A673 (cell line): ENCODE measurements around the gene PPP2R5C. TPM values are rescaled to one million over a fixed set of nuclear protein-coding genes. Genes with fewer than 3 reads are reported as not detected.

Experiments
- BruUV-seq: library from RNA; stranded (reverse); fragments of 400-500 nt; replicated peaks from 2 replicates; lab custom pipeline; 2021; lab: Mats Ljungman, UMichigan
- CTCF ChIA-PET: fragments of 300-600 bp; sonication (Branson Sonifier 250); formaldehyde crosslinking; loops from one replicate; lab custom pipeline; 2022; ENCODE audit warnings: antibody characterized with exemption; lab: Charles Lee
- POLR2A ChIA-PET: fragments of 300-600 bp; sonication (Branson Sonifier 250); formaldehyde crosslinking; loops from one replicate; lab custom pipeline; 2022; ENCODE audit warnings: antibody characterized with exemption; ENCODE audit not compliant: low non-redundant PET; lab: Charles Lee
- DNase-seq: peaks from one replicate; pipeline ENCODE4 v3.0.0-alpha.2; 2015; ENCODE audit warnings: low spot score
- H3K27ac ChIP-seq: fragments of 200-600 bp; sonication (generic); 2 replicates; pipeline ENCODE4 v1.5.1; 2016; ENCODE audit warnings: mixed run types, low read depth, mild to moderate bottlenecking, mixed read lengths, antibody characterized with exemption, low read length; ENCODE audit not compliant: poor library complexity, severe bottlenecking
- H3K27me3 ChIP-seq: fragments of 200-600 bp; sonication (generic); replicated peaks from 2 replicates; pipeline ENCODE4 v1.6.1; 2017; ENCODE audit warnings: mixed run types, low read depth, mild to moderate bottlenecking, mixed read lengths, antibody characterized with exemption, low read length; ENCODE audit not compliant: insufficient read depth, poor library complexity
- H3K36me3 ChIP-seq: fragments of 200-600 bp; sonication (generic); 2 replicates; pipeline ENCODE4 v1.6.1; 2016; ENCODE audit warnings: mixed run types, mild to moderate bottlenecking, mixed read lengths, antibody characterized with exemption, low read length; ENCODE audit not compliant: insufficient read depth, poor library complexity, severe bottlenecking
- H3K4me1 ChIP-seq: fragments of 200-600 bp; sonication (generic); 2 replicates; pipeline ENCODE4 v1.6.1; 2017; ENCODE audit warnings: mixed run types, mild to moderate bottlenecking, mixed read lengths, antibody characterized with exemption, low read length; ENCODE audit not compliant: insufficient read depth, poor library complexity, severe bottlenecking
- H3K4me3 ChIP-seq: fragments of 200-600 bp; sonication (generic); 2 replicates; pipeline ENCODE4 v1.5.1; 2016; ENCODE audit warnings: low read depth, mixed run types, mild to moderate bottlenecking, mixed read lengths, low read length; ENCODE audit not compliant: poor library complexity, severe bottlenecking
- H3K9me3 ChIP-seq: fragments of 200-600 bp; sonication (generic); 2 replicates; pipeline ENCODE4 v1.6.1; 2016; ENCODE audit warnings: mixed run types, low read depth, mild to moderate bottlenecking, mixed read lengths, antibody characterized with exemption, low read length; ENCODE audit not compliant: poor library complexity, severe bottlenecking
- CTCF ChIP-seq: fragments of 300-800, 200-600 bp; sonication (generic); conservative IDR thresholded peaks from 2 replicates; pipeline ENCODE4 v1.5.1; 2017; ENCODE audit warnings: low read depth, mild to moderate bottlenecking, antibody characterized with exemption, low read length, moderate library complexity, mixed read lengths
- EZH2 ChIP-seq: fragments of 200-600 bp; sonication (generic); IDR thresholded peaks from 2 replicates; pipeline ENCODE4 v1.6.1; 2017; ENCODE audit warnings: borderline replicate concordance, low read depth, mild to moderate bottlenecking, mixed read lengths, antibody characterized with exemption, low read length; ENCODE audit not compliant: poor library complexity, severe bottlenecking
- intact Hi-C: fragments of 100-400 bp; cut with micrococcal nuclease; formaldehyde crosslinking; loops from one replicate; pipeline ENCODE4 v1.10.0; 2022; ENCODE audit not compliant: unreplicated experiment
- total RNA-seq: library from RNA; stranded (reverse); gene quantifications from 2 replicates; pipeline ENCODE4 v1.2.3, GENCODE V29; 2021

Gene PPP2R5C
- total RNA-seq, 1 experiment from 2014 or later: 113 TPM

DNA sequence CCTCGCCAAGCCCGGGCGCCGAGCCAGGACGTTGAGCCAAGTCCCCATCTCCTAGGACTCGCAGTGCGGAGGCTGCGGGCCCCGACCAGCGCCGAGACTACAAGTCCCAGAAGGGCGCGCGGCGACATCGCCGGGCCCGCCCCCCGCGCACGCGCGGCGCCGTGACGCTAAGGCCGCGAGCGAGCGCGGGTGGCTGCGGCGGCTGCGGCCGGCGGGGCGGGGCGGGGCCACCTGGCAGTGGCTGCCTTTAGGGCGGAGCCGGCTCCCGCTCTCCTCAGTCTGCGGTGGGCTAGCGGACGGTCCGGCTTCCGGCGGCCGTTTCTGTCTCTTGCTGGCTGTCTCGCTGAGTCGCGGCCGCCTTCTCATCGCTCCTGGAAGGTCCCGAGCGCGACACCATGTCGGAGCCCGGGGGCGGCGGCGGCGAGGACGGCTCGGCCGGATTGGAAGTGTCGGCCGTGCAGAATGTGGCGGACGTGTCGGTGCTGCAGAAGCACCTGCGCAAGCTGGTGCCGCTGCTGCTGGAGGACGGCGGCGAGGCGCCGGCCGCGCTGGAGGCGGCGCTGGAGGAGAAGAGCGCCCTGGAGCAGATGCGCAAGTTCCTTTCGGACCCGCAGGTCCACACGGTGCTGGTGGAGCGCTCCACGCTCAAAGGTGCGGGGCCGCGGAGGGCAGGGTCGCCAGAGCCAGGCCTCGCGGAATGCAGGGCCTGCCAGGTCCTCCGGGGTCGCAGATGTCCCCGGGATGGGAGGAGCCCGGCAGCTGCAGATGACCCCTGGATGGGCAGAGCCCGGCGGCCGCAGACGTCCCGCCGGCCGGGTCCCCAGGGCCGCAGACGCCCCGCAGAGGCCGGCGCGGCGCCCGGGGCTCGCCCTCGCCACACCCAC lies 203.0 kb downstream of the PPP2R5C start, which contains the start of gene DYNC1H1:
DYNC1H1 (plus strand) TSS at position 277 of the 884 bp plus-strand sequence; CDS start at position 396, 119 bp downstream.
- ChIA-PET POLR2A (no interaction called here), CTCF (no interaction called here)
- TF ChIP-seq CTCF (no peak), EZH2 (no peak)
- Histone ChIP-seq H3K36me3 (peaks cover 17% of the 10 kb centered on the region), H3K4me1 (peaks cover 50% of the 10 kb centered on the region), H3K27ac (peak within 1 kb of the TSS; percentile 94), H3K4me3 (peak within 1 kb of the TSS; percentile 96), H3K27me3 (no peaks in the 10 kb centered on the region), H3K9me3 (no peaks in the 10 kb centered on the region)
- BruUV-seq: no TSS peak
- DNase-seq: peak; percentile 97
- intact Hi-C loops: loop anchor here (2.0 to 5.0 kb wide), 4 partner anchors 98 to 257 kb away; partner anchors contain the start of gene HSP90AA1

DNA sequence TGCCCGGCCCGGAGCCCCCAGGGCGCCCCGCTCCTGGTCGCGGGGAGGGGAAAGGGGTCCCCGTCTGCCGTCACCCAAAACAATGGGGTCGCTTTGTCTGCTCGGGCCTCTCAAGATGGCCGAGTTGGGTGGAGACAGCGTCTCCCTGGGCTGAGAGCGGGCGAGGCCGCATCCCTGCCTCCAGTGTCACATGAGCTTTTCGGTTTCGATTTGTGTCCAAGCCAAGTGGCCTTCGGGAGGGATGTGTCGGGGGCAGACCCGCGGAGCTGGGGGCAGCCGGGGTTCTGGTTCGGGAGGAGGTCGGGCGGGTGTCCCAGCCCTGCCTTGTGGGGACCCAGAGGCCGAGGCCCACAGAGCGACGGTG lies 203.7 kb downstream of the PPP2R5C start:
- H3K36me3 ChIP-seq: peaks cover 23% of the 10 kb centered on the region
- intact Hi-C loops: loop anchor here (2.0 kb wide), 1 partner anchor 122 kb away; the partner anchor contains the start of gene HSP90AA1
- no peaks in the 10 kb centered on the region for H3K27me3 ChIP-seq
- H3K27ac ChIP-seq: peak overlapping the region; percentile 92
- peak overlapping the region; percentile 96 for H3K4me3 ChIP-seq
- peak; percentile 62 for DNase-seq
- no TSS peak for BruUV-seq
- CTCF ChIA-PET: no interaction called here
- POLR2A ChIA-PET: no interaction called here
- TF ChIP-seq CTCF (no peak), EZH2 (no peak)
- H3K9me3 ChIP-seq: no peaks in the 10 kb centered on the region
- H3K4me1 ChIP-seq: peaks cover 49% of the 10 kb centered on the region

DNA sequence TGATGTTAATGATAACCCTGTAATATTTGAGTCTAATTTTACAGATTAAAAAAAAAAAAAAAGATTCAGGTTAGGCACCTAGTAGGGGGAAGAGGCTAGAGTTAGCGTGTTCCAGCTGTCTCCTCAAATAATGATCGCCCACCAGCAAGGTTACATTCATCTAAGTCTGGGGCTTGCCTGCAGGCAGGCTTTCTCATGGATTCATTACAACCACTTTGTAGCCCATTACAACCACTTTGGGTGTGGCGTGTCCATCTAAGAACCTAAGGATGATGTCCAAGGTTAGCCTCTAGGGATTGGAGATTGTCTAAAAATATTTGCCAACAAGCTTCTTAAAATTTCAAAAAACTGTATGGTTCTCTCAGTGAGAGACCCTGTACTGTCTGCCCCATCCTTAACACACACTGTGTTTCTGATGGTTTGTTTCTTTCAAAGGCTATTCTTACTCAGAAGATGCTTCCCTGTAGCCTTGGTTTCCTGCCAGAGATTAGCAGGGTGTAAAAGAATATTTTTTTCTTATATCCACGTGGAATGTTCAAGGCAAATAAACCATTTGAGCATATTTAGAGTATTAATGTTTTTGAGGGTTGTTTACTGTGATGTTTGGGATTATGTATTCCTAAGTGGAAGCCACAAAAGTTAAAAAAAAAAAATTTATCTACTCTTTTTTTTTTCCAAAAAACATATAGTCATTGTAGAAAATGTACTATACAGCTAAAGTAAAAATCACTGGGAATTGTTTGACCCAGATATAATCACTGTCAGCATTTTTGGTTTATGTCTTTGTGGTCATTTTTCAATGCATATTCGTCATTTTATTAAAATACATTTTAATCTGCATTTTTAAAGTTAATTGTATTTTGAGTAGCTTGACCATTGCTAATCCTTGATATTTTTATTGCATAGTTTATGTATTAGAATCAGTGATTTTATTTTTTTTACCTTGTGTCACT lies 204.5 kb downstream of the PPP2R5C start:
- H3K27me3 ChIP-seq: no peaks in the 10 kb centered on the region
- ChIA-PET POLR2A (no interaction called here), CTCF (no interaction called here)
- H3K36me3 ChIP-seq: peaks cover 24% of the 10 kb centered on the region
- DNase-seq: no peak
- TF ChIP-seq CTCF (no peak), EZH2 (no peak)
- no peaks in the 10 kb centered on the region for H3K9me3 ChIP-seq
- H3K27ac ChIP-seq: peak overlapping the region; percentile 92
- TSS peak; percentile 31 for BruUV-seq
- intact Hi-C loops: loop anchor here (2.0 kb wide), 1 partner anchor 121 kb away; the partner anchor contains the start of gene HSP90AA1
- peak overlapping the region; percentile 96 for H3K4me3 ChIP-seq
- H3K4me1 ChIP-seq: peaks cover 43% of the 10 kb centered on the region
